Measurements from ENCODE around the gene TUT7. TPM values are rescaled to one million over a fixed set of nuclear protein-coding genes. Genes with fewer than 3 reads are reported as not detected.
"Not testable (repeated sequence)": the region's sequence is repeated elsewhere in the genome, so short reads cannot be mapped to it uniquely, and the experiment has no call there.

Gene TUT7
- total and polyA plus RNA-seq, 2 of the 4 experiments (the other 2 are of a cell fraction): 13.3 to 33.3 TPM

- Histone ChIP-seq H3K9ac (ENCODE audit: low read depth, low read length) (no peak overlapping the region), H3K36me3 (ENCODE audit: control insufficient read depth, insufficient read depth, low read length) (no peaks in the 10 kb centered on the region), H3K4me3 (ENCODE audit: insufficient read depth, low read depth, low read length) (no peak overlapping the region), H2BK120ac (ENCODE audit: low read depth, low read length) (no peak overlapping the region), H2BK5ac (ENCODE audit: low read depth, low read length, poor library complexity, severe bottlenecking) (no peak overlapping the region), H4K91ac (ENCODE audit: insufficient read depth, low read depth, low read length) (no peak overlapping the region), H3K27ac (ENCODE audit: insufficient read depth, low read length) (no peak overlapping the region), H3K9me1 (ENCODE audit: insufficient read depth, low read length) (no peaks in the 10 kb centered on the region), H3K4me2 (ENCODE audit: low read depth, low read length) (no peak overlapping the region), H3K27me3 (ENCODE audit: control insufficient read depth, insufficient read depth, low read length) (peaks cover 2% of the 10 kb centered on the region; the same call in 1 of the 2 replicates), H2AFZ (replicated peaks; ENCODE audit: low read length, poor library complexity) (no peak overlapping the region), H3K18ac (ENCODE audit: low read depth, low read length) (no peak overlapping the region), H3K4ac (ENCODE audit: low read depth, low read length) (no peak overlapping the region), H3K14ac (replicated peaks; ENCODE audit: low read depth, low read length) (no peak overlapping the region), H2AK5ac (ENCODE audit: low read depth, low read length) (no peak overlapping the region), H3K79me1 (ENCODE audit: low read depth in 1 of 2, low read length in 2 of 2) (no peaks in the 10 kb centered on the region), H4K20me1 (ENCODE audit: insufficient read depth, low read length) (no peaks in the 10 kb centered on the region), H3K4me1 (ENCODE audit: control insufficient read depth, insufficient read depth, low read length) (no peaks in the 10 kb centered on the region), H2BK20ac (ENCODE audit: low read depth, low read length) (no peak overlapping the region), H3K23ac (ENCODE audit: low read depth, low read length) (no peak overlapping the region), H2BK15ac (ENCODE audit: low read depth, low read length) (no peak overlapping the region), H4K8ac (ENCODE audit: low read depth in 2 of 2, low read length in 2 of 2) (no peak overlapping the region), H3K56ac (ENCODE audit: extremely low read depth, insufficient read depth, low read length) (no peak overlapping the region), H2AK9ac (replicated peaks; ENCODE audit: low read depth, low read length, poor library complexity) (no peak overlapping the region), H3K9me3 (ENCODE audit: control insufficient read depth, insufficient read depth, low read length) (no peaks in the 10 kb centered on the region; the same call in 1 of the 2 replicates), H4K5ac (ENCODE audit: low read depth, low read length) (no peak overlapping the region)
- no TSS peak for BruUV-seq (replicated peaks)
- TF ChIP-seq SMC3 (IDR thresholded peaks at IDR 0.05; ENCODE audit: low read depth, low read length) (no peak), CHD1 (IDR thresholded peaks at IDR 0.05; ENCODE audit: low read depth, low read length) (no peak), NFE2L2 (IDR thresholded peaks at IDR 0.05; ENCODE audit: low read depth, low read length) (no peak), RCOR1 (IDR thresholded peaks at IDR 0.05; ENCODE audit: insufficient replicate concordance, low read length) (no peak)
- ChIA-PET POLR2A (ENCODE audit: unreplicated experiment) (no interaction called here), CTCF (no interaction called here)
- in situ Hi-C loops (cut with MboI; ENCODE audit: low sequenced_read_pairs): no loop called here
- DNase-seq: no peak
- intact Hi-C loops (cut with micrococcal nuclease): no loop called here
- dilution Hi-C loops (cut with HindIII; ENCODE audit: low sequenced_read_pairs, unreplicated experiment): no loop called here
- ATAC-seq (ENCODE audit: low read depth): no peak
- no CpG with 5 or more reads among the region's 3 CpGs for WGBS, 2 experiments (ENCODE audit: extremely low coverage in 2 of 2, insufficient read length in 1 of 2)
These were observed 33.2 kb upstream of the TUT7 start for GRCh38 chr9:86387376-86387775.

- H3K23ac ChIP-seq (ENCODE audit: low read depth, low read length); H4K5ac ChIP-seq (ENCODE audit: low read depth, low read length); H3K27ac ChIP-seq (ENCODE audit: insufficient read depth, low read length); H4K8ac ChIP-seq (ENCODE audit: low read depth in 2 of 2, low read length in 2 of 2); H3K27me3 ChIP-seq (ENCODE audit: control insufficient read depth, insufficient read depth, low read length); H2BK5ac ChIP-seq (ENCODE audit: low read depth, low read length, poor library complexity, severe bottlenecking); H3K9ac ChIP-seq (ENCODE audit: low read depth, low read length); BruUV-seq (replicated peaks); intact Hi-C loops (cut with micrococcal nuclease); DNase-seq; H3K4me1 ChIP-seq (ENCODE audit: control insufficient read depth, insufficient read depth, low read length); H2AFZ ChIP-seq (replicated peaks; ENCODE audit: low read length, poor library complexity); ATAC-seq (ENCODE audit: low read depth); H3K36me3 ChIP-seq (ENCODE audit: control insufficient read depth, insufficient read depth, low read length); H3K4me3 ChIP-seq (ENCODE audit: insufficient read depth, low read depth, low read length); H2BK20ac ChIP-seq (ENCODE audit: low read depth, low read length); H3K9me1 ChIP-seq (ENCODE audit: insufficient read depth, low read length); H2BK120ac ChIP-seq (ENCODE audit: low read depth, low read length); H3K9me3 ChIP-seq (ENCODE audit: control insufficient read depth, insufficient read depth, low read length); H2AK5ac ChIP-seq (ENCODE audit: low read depth, low read length); H3K4me2 ChIP-seq (ENCODE audit: low read depth, low read length); H2BK15ac ChIP-seq (ENCODE audit: low read depth, low read length); dilution Hi-C loops (cut with HindIII; ENCODE audit: low sequenced_read_pairs, unreplicated experiment); H4K20me1 ChIP-seq (ENCODE audit: insufficient read depth, low read length); in situ Hi-C loops (cut with MboI; ENCODE audit: low sequenced_read_pairs); H2AK9ac ChIP-seq (replicated peaks; ENCODE audit: low read depth, low read length, poor library complexity); H3K14ac ChIP-seq (replicated peaks; ENCODE audit: low read depth, low read length); H3K56ac ChIP-seq (ENCODE audit: extremely low read depth, insufficient read depth, low read length); POLR2A ChIA-PET (ENCODE audit: unreplicated experiment); H4K91ac ChIP-seq (ENCODE audit: insufficient read depth, low read depth, low read length); CTCF ChIA-PET; H3K79me1 ChIP-seq (ENCODE audit: low read depth in 1 of 2, low read length in 2 of 2); H3K4ac ChIP-seq (ENCODE audit: low read depth, low read length); H3K18ac ChIP-seq (ENCODE audit: low read depth, low read length): not testable (repeated sequence)
- 100% methylated on average over 1 of the region's 11 CpGs; no CpG with 5 or more reads in 1 of the 2 experiments for WGBS, 2 experiments (ENCODE audit: extremely low coverage in 2 of 2, insufficient read length in 1 of 2)
These were observed 28.8 kb upstream of the TUT7 start for GRCh38 chr9:86383000-86383399.
